NCI-H2196 (cell line): ENCODE data around the gene ROR2.
"Not testable (repeated sequence)": the region's sequence is repeated elsewhere in the genome, so short reads cannot be mapped to it uniquely, and the experiment has no call there.

Source experiments
- DNase-seq: peaks from one replicate; lab custom pipeline; 2025; ENCODE audit not compliant: unreplicated experiment; lab: John Stamatoyannopoulos, UW

The ROR2 gene

GRCh38 chr9:91924090-91924489 lies 25.9 kb downstream of the ROR2 start:
- no peak for DNase-seq

GRCh38 chr9:91923145-91923544 lies 26.9 kb downstream of the ROR2 start:
- DNase-seq, result no peak

DNA sequence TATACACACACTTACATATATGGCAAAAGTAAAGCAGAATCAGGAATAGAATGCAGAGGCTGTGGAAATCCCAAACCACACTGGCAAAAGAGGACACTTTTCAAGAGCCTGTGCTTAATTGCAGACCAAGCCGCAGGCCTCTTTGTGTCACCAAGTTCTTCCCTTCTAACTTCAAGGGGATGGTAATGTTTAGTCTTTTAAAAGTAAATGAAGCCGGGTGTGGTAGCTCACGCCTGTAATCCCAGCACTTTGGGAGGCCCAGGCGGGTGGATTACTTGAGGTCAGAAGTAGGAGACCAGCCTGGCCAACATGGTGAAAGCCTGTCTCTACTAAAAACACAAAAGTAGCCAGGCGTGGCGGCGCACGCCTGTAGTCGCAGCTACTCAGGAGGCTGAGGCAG lies 28.7 kb downstream of the ROR2 start:
- no peak for DNase-seq

GRCh38 chr9:91920630-91921350 lies 29.2 kb downstream of the ROR2 start:
- no peak for DNase-seq

GRCh38 chr9:91919621-91920020 lies 30.4 kb downstream of the ROR2 start:
- no peak for DNase-seq

GRCh38 chr9:91917436-91917835 lies 32.6 kb downstream of the ROR2 start:
- DNase-seq, result no peak

DNA sequence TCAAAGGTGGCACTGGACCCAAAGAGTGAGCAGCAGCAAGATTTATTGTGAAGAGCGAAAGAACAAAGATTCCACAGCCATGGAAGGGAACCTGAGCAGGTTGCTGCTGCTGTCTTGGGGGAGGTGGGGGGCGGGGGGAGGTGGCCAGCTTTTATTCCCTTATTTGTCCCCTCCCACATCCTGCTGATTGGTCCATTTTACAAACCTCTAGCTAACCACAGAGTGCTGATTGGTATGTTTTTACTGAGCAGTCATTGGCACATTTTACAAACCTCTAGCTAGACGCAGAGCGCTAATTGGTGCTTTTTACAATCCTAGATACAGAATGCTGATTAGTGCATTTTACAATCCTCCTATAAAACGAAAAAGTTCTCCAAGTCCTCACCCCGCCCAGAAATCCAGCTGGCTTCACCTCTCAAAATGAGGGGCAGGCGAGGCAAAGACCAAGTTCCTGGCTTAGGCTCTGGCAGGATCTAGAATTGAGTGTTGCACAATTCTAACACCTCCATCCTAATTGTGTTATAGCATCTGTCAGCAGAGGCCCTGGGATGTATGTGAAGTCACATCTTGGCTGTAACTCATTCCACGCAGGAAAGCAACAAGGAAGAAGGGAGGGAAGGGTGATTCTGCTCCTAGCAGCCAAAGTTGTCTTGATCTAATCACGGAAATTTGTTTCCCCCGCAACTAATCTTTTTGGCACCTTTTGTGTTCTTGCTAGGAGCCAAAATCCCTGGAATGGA lies 34.3 kb downstream of the ROR2 start:
- DNase-seq, result no peak

DNA sequence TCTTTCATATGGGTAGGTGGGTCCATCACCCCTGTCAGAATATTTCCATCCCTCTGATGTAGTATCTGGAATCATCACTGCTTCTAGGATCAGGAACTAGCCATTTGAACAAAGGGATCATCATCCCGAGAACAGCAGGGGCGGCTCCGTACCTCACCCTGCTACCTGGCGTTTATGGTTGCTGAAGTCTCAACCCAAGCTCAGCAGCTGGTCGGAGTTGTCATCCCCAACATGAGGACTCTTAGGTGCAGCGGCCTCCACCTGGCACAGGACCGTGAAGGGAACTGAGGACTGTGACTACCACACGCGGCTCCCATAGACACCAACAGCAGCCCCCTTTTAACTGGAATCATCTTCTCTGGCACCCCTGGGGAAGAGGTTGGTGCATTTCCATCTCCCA lies 35.1 kb downstream of the ROR2 start:
- DNase-seq, result no peak

DNA sequence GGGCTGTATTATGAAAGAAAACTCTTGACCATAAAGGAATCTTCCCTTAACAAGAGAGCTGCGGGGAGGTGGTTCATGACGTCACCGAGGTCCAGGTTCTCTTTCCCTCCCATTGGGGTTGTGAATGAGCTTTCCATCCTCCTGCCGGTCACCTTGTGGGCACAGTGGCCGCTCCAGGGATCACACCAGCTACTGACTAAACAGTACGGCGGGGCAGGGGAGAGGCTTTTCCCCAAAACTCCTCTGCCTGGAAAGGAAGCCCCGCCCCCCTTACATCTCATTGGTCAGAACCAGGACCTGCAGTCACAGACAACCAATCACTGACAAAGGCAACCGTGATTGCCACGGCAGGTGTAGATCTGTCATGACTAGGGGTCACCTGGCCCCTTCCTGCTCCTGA lies 35.6 kb downstream of the ROR2 start:
- DNase-seq, result no peak

DNA sequence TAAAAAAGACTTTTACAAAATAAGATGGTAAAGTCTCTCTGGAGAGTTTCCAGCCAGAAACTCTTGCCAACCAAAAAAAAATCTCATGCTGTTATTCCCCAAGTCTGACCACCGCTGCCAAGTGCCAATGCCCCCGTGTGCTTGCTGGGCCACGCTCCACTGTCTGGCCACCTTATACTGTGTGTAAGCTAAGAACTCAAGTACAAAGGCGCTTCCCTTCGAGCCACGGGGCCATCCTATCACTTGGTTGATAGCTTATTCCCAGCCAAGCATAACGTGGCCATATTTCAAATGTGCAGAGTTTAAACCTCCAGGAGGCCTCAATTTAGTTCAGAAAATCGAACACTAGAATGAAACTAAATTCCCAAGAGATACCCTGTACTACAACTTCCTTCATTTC lies 36.0 kb downstream of the ROR2 start:
- no peak for DNase-seq

DNA sequence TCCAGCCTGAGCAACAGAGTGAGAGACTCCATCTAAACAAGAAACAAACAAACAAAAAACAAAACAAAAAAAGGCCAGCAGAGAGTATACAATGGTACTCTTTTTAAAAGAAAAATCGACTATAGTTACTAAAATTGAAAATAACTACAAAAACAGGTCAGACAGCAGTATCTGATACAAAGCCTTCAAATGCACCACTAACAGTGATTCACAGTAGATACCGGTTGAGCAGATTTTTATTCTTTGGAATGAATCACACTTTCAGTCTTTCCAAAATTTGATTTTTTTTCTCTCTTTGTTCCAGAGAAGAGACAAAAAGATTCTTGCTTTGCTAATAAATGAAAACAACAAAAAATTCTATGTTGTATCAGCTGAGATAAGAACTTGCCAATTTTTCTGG lies 36.9 kb downstream of the ROR2 start:
- no peak for DNase-seq

DNA sequence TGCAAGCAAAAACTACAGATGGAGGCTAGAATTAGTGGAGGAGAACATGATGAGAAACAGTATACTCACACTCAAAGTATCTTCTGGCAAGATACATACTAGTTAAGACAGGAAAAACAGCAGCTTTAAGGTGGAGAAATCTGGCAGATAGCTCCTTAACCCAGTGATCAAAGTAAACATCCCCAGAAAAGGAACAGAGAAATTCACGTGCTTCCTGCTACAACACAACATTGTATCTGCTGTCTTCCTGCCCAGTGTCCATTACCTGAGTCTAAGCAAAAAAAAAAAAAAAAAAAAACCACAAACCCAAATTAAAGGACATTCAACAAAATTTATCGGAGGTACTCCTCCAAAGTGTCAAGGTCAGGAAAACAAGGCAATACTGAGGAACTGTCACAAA lies 38.4 kb downstream of the ROR2 start:
- DNase-seq, result no peak

DNA sequence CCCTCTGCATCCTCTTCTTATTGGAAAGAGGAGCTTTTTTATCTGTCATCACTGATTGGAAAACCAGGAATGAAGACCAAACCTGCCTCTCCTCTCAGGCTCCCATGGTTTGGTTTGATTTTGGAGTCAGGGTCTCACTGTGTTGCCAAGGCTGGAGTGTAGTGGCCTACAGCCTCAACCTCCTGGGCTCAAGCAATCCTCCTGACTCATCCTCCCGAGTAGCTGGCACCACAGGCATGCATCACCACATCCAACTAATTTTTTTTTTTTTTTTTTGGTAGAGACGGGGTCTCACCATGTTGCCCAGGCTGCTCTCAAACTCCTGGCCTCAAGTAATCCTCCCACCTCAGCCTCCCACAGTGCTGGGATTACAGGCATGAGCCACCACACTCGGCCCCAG lies 40.8 kb downstream of the ROR2 start:
- DNase-seq, result not testable (repeated sequence)

- DNase-seq, result no peak
Observed at GRCh38 chr9:91908746-91909145, 41.3 kb downstream of the ROR2 start.

DNA sequence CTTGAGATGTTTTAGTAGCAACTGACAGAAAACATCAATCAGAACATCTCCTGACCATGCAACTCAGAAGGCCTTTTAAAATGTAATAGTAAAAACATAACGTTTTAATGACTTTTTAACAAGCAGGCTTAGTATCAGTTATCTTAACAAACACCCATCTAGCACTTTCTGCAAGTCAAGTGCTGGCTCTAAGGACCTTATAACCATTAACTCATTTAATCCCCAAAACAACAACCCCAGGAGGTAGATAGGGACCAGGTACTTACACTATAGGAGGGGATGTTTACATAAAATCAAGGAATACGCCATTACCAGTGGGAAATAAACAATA lies 41.8 kb downstream of the ROR2 start:
- no peak for DNase-seq

GRCh38 chr9:91907484-91908292 lies 42.3 kb downstream of the ROR2 start:
- no peak for DNase-seq

- no peak for DNase-seq
Observed at GRCh38 chr9:91905991-91906469, 44.0 kb downstream of the ROR2 start.

DNA sequence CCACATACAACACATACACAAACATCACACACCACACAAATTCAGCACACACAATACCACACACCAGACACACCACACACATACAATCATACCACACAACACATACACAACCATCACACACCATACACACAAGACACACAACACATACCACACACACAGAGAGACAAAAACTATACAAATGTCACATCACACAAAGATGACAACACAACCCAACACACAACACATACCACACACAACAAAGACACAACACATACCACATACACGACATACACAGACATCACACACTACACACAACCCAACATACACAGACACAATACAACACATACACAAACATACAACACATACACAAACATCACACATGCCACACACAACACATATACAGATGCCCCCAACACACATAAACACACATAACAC lies 44.8 kb downstream of the ROR2 start:
- DNase-seq, result no peak

- no peak for DNase-seq
Observed at GRCh38 chr9:91904588-91905236, 45.3 kb downstream of the ROR2 start.

GRCh38 chr9:91903126-91903911 lies 46.7 kb downstream of the ROR2 start:
- no peak for DNase-seq
